GM18868 (cell line): ENCODE results near the gene CCDC186.
A peak's percentile ranks its signal among the peaks of the same experiment; 100 is the strongest.
"Not testable (repeated sequence)": the region's sequence is repeated elsewhere in the genome, so short reads cannot be mapped to it uniquely, and the experiment has no call there.

Experiments
- ATAC-seq: cut with Tn5 transposase; IDR thresholded peaks from one replicate; pipeline ENCODE4 v1.9.1; 2021; ENCODE audit warnings: mild to moderate bottlenecking, moderate library complexity; ENCODE audit not compliant: unreplicated experiment

CCDC186 gene

DNA sequence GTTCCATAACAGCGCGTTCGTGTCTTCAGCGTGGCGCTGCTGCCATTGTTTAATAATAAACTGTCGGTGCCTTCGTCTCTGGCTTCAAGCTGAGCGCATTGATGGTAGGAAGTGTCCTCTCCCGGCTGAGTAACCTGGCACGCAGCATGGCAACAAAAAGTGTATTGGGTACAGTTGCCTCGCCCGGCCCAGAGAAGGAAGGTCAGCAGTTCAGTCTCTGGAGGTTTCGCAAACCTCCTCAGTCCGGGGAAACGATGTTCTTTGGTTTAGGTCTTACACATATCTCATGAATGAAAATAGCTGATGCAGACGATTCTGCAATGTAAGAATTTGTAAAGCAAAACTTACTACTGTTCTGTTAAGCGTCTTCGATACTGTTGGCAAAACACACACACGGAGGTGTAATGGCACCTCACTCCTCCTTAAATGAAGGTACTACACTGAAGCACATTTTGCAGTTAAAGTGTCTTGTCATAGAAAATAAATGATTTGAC, 739 bp upstream of the CCDC186 start:
- no peak for ATAC-seq

DNA sequence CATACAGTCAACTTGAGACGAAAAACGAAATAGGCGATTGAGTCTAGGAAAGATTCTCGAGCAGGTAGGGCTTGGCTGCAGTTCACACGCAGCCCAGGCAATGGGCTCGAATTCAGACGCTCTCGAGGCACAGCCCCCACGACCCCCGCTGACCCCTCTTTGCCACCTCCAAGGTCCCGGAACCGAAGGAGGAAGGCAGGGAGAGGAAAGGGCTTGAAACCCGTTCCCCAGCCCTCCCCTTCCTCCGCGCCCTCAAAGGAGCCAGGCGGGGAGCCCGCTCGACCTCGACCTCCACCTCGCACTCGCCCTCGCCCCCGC, 441 bp downstream of the CCDC186 start:
- ATAC-seq, result no peak

DNA sequence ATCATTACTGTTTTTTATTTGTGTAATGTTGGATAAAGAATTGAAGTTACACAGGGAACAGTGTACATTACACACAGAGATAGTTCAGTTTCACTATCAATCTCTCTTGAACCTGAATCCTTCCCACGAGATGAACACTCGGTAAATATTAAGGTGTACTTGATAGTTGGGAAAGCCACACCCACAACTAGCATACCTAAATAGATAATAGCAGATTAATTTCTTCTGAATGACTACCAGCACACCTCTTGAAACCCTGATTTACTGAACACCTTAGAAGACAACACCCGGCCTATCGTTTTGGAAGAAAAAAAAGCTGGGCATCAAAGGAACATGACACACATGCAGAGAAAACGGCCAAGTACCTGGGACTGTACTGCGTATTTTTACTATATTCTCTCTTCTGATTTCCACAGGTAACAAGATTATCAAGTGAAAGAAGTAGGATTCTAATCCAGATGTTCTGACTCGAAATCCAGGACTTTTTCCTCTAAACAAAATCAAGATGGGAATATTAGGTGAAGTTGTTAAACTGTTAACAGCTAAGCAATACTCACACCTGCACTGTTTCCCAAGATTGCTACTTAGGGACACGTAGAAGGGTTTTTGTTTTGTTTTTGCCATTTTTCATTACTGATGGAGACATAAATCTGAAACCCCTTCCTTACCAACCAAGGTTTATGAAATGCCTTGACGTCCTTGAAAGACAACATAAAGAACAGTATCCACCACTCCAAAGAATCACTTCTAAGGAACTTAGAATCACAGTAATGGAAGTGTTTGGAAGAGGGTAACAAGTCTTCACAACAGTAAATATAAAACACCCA, 1.0 kb downstream of the CCDC186 start:
- ATAC-seq, result no peak

DNA sequence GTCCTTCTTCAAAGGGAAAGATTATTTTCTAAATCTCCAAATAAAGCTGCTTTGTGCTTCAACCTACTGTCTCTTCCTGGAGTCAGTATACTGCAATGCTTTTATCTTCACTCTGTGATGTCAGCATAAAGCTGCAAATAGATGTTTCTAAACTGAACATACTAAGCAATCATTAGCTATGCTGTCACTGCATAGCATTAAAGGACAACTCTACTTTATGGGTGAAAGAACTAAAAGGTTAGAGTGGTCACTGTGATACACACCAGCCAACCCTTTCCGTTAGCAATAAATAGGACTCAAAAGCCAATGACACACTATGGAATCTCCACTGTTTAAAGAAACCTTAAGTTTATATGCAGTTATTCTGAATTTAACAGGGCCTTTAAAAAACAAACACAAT, 1.8 kb downstream of the CCDC186 start:
- no peak for ATAC-seq

DNA sequence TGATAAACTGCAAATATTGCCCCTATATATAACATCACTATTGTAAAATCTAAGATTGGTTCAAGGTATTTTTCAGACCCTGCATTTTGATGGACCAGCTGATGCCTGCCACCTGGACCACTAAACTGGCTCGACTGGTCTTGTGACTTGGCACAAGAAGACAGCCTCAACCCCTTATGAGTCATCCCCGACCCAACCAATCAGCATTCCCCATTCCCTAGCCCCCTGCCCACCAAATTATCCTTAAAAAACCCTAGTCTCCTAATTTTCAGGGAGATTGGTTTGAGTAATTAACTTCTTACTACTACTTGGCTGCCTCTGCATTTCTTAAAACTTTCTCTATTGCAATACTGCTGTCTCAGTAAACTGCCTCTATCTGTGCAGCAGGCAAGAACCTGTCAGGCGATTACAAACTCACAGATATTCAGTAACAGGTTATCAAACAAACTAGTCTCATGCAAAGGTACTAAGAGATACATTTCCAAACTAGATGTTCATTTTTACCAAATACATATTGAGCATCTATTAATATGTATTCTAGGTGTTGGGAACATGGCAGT, 5.5 kb downstream of the CCDC186 start:
- ATAC-seq, result no peak

DNA sequence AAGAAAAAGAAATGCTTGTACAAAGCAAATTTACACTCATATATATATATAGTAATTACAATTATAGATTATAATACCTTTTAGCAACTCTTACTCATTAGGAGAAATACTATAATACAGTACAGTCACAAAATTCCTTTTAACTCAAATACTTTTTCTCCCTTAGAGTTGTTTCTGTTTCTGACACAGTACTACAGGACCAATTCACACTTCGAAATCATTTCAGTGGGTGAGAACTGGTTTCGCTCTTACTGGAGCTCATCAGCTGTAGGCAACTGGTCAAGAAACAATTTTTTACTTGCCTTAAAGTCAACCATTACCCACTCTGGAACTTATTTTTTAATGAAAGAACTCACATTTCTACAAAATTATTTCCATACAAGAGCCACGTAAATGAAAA, 6.0 kb downstream of the CCDC186 start:
- ATAC-seq, result no peak

DNA sequence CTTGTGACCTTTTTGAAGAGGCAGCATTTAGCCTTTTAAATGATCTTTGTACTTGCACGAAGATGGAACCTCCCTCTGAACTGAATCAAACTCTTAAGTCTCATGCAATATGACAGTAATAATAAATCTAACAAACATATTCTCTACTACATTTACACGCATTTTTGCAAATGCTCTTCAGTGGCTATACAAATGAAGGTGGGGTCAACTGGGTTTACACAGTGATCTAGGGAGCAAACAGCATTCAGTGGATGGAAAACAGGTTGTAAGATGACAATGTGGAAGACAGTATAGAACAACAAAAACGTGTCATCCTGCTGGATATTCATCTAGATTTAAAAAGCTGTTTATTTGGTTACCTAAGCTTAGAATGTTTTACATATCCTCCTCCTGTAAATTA, 7.5 kb downstream of the CCDC186 start:
- ATAC-seq, result no peak

DNA sequence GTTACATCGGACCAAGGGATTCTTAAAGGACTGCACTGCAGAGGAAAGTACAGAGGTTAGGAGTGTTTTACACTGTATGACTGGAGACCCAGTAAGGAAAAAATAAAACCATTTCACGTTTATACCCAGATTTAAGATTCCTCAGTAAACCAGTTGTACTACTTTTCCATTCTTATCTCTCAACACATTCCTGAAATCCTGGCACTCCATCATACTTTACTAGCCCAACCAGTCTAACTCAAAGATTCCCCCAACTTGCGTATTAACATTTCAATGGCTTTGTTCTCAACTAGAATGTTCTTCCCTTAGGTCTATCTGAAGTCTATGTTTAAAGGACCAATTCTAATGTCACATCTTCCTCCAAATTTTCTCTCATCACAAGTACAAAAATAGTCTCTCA, 8.0 kb downstream of the CCDC186 start:
- ATAC-seq, result no peak

DNA sequence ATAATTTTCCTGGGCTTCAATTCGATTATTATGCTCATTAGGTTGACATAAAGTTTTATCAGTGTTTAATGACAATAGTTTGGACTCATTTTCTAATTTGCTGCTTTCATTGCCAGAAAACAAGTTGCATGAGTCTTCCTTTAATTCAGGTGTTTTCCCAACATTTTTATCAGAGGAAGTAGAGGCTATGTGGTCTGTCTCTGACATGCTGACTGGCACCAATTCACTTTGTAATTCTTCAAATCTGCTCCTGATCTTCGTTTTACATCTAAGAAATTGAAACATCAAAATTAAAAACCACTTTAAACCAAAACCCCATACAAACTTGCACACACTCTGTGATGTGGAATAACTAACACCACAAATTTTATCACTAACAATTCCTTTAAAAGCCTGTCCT, 10.9 kb downstream of the CCDC186 start:
- no peak for ATAC-seq

DNA sequence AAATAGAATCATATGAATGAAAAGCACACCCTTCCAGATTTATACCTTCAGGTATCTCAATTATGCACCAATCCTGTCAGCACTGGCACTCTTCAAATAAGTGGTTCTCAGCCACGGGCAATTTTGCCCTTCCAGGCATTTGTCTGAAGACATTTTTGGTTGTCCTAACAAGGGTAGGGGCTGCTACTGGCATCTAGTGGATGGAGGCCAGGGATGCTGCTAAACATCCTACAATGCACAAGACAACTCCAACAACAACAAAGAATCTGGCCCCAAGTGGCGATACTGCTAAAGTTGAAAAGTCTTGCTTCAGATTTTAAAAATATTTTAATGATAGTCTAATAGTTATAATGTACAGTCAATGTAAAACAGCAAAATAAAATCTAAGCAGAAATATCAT, 16.1 kb downstream of the CCDC186 start:
- no peak for ATAC-seq

DNA sequence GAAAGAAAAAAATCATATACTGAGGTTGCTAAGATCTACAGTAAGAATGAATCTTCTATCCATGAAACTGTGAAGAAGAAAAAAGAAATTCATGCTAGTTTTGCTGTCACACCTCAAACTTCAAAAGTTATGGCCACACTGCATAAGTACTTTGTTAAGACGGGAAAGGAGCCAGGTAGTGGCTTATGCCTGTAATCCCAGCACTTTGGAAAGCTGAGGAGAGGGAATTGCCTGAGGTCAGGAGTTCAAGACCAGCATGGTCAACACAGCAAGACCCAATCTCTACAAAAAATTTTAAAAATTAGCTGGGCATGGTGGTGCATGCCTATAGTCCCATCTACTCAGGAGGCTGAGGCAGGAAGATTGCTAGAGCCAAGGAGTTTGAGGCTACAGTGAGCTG, 22.1 kb downstream of the CCDC186 start:
- ATAC-seq, result no peak

DNA sequence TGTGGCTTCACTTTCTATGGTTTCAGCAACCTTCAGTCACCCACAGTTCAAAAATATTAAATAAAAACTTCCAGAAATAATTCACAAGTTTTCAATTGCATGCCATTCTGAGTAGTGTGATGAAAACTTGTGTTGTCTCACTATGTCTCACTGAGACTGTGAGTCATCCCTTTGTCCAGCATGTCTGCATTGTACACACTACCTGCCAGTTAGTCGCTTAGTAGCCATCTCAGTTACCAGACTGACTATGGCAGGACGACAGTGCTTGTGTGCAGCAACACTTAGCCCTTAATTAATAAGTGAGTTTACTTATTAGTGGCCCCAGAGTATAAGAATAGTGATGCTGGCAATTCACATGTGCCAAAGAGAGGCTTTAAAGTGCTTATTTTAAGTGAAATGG, 22.5 kb downstream of the CCDC186 start:
- peak; percentile 63 for ATAC-seq

DNA sequence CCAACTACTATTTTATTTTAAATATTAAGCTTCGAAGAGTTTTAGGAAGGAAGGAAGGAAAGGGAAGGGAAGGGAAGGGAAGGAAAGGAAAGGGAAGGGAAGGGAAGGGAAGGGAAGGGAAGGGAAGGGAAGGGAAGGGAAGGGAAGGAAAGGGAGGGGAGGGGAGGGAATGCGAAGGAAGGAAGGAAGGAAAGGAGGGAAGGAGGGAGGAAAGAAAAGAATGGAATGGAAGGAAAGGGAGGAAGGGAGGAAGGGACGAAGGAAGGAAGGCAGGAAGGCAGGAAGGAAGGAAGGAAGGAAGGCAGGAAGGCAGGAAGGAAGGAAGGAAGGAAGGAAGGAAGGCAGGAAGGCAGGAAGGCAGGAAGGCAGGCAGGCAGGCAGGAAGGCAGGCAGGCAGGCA, 24.5 kb downstream of the CCDC186 start:
- not testable (repeated sequence) for ATAC-seq

DNA sequence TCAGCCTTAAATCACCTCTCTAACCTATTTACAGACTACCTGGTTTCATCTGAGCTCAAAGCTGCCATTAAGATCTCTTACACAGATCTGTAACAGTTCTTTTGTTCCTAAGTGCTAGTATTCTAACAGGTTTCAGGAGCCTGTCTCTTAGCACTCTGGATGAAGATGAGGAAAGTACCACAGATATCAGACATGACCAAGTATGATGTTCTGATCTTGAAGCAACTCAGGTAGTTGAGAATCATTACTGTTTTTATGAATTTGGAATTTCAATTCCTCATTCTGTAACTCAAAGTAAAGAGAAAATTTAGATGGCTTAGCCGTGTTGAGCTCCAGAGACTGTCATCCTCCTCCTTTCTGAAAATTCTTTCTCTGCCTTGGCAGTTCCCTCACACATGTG, 30.8 kb downstream of the CCDC186 start:
- ATAC-seq, result peak; percentile 53

DNA sequence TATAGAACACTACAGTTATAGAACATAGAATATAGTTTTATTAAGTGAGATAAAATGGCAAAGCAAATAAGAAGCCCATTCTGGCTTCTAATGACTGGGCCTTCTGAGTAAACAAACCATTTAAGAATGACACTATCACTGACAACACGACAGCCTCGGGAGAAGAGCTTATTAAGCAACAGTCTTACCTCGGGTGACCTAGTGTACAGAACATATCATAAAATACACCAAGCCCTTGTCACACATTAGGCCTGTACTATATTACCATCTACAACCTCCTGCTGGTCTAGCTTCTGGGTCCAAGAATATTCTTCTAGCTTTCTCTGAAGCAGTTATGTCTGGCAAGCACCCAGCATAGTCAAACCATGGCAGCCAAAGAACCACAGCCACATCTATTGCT, 32.0 kb downstream of the CCDC186 start:
- ATAC-seq, result no peak

DNA sequence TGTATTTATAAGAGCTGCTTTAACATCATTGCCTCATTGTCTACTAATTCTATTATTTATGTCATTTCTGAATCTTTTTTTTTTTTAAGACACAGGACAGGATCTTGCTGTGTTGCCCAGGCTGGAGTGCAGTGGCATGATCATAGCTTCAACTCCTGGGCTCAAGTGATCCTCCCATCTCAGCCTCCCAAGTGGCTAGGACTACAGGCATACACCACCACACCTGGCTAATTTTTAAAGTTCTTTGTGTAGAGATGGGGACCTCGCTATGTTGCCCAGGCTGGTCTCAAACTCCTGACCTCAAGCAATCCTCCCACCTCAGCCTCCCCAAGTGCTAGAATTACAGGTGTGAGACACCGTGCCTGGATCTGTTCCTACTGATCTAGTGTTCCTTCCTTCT, 33.2 kb downstream of the CCDC186 start:
- not testable (repeated sequence) for ATAC-seq

DNA sequence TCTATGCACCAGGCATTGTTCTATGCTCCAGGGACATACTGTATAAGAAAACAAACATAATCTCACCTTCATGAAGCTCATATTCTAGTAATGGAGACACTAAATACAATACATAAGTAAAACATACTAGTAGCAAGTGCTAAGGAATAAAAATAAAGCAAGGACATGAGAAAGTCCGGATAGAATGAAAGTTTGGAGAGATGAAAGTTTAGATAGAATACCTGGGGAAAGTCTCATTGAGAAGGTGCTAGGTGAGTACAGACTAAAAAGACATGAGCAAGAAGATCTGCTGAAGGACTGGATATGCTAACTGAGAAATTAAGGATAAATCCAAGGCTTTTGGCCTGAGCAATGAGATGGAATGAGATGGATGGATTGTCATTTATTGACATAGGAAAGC, 34.0 kb downstream of the CCDC186 start:
- no peak for ATAC-seq

DNA sequence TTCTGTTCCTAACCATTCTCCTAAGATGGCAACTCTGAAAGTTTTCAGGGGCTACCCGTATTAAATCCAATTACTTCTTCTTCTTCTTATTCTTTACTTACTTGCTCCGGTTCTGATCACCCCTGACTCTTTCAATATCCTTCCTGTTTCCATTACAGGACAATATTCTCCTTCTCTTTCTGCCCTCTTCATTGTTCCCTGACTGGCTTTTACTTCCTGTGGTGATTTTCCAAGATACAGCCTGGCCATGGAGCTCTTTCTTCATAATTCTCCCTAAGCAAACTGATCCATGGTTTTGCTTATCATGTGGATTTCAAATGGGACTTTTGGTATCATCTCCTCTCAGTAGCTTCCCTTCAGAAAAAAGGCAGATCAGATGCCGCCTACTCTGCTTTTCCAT, 35.4 kb downstream of the CCDC186 start:
- ATAC-seq, result no peak

DNA sequence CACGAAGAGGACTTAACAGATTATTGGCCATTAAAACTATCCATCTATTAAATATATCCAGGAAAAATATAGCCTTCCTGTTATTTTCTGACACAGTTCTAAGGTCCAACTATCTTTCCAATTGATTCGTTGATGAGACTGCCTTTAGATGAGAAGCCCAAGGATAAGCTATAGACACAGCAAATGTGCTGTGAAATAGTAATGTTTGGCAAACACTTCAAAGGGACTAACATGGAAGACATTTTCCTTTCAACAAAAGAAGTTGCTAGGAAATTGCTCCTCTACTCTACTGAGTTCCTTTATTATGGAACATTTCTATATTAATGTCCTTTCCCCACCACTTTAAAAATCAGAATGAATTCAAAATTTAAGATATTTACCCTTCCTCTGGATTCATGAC, 38.5 kb downstream of the CCDC186 start:
- no peak for ATAC-seq

DNA sequence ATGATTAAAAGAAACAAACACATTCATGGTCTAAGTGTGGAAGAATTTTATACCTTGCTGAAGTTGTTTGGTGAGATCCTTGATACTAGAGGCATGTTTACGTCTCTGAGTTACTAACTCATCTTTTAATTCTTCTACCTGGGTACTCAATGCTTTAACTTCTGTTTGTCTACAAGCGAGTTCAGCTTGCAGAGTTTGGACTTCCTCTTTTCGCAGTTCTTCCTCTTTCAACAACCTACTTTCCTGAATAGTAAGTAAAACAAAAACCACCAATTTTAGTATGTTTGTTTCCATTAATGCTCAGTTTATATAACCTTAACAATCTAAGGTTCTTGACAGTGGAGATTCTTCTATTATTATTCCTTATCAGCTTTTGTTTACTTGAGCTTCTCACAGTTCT, 42.9 kb downstream of the CCDC186 start:
- ATAC-seq, result peak; percentile 87

DNA sequence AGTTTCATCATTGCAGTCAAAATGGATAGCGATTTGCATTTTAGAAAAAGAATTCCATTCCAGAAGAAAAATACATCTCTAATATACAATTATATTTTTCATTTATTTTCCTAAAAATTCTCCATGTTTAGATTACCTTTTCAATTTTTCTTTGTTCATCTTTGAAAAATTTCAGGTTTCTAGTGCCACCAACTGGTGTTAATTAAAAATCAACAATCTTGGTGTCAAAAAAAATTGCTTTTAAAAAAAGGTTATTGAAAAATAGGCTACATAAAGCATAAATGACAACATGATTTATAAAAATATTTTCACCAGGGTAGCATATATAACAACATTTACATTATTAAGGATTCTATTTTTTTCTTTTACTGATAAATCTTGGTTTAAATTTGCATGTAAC, 53.0 kb downstream of the CCDC186 start:
- ATAC-seq, result no peak

DNA sequence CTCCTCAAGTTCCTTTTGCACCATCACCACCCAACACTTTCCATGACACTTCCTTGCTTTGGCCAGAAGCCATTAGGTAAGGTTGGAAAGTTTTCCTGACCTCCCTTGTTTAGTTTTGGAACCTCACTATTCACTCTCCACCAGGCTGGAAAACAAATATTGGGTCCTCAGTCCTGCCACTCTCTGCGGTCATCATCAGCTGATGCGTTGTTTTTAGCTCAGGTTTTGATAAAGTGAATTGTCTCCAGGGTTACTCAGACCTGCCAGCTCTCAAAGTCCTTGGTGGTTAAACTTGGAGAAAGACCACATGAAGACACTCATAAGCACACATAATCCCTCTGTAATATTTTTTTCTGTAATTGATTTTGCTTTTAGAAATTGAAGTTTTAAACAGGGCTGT, 55.5 kb downstream of the CCDC186 start:
- ATAC-seq, result no peak

DNA sequence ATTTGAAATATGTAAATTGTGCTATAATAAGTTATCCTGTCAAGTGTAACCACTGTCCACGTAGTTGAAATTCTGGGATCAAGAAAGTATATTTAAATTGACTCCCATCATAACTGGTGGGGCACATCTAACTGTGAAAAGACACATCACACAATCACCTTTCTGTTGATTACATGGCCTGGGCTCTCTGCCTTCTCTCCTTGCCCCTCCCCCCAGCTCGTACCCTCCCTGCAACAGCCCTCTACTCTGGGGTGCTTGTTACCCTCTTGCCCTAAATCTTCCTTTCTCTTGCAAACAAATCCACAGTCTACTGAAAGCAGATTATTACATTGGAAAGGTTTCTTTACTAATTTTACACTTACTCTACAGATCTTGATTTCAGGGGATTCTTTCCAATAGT, 56.3 kb downstream of the CCDC186 start:
- no peak for ATAC-seq
